Measurements from ENCODE around the gene CATSPER4.

CATSPER4 gene

GRCh38 chr1:26190373-26190987 is at the start of gene CATSPER4:
TSS of gene CATSPER4 (plus strand) at chr1:26190602. CDS start at chr1:26190628, 26 bp downstream.
- intact Hi-C loops (cut with DNase I; ENCODE audit: low total_unique reads), result no loop called here
- Histone ChIP-seq H3K27ac (no peak within 1 kb of the TSS), H3K9me3 (no peaks in the 10 kb centered on the region), H3K4me3 (no peak within 1 kb of the TSS), H3K4me1 (no peaks in the 10 kb centered on the region), H3K27me3 (no peaks in the 10 kb centered on the region), H3K36me3 (peaks cover 0 to 30% (median 0%) of the 10 kb centered on the region in 3 donors)
- TF ChIP-seq, protein P1, sequence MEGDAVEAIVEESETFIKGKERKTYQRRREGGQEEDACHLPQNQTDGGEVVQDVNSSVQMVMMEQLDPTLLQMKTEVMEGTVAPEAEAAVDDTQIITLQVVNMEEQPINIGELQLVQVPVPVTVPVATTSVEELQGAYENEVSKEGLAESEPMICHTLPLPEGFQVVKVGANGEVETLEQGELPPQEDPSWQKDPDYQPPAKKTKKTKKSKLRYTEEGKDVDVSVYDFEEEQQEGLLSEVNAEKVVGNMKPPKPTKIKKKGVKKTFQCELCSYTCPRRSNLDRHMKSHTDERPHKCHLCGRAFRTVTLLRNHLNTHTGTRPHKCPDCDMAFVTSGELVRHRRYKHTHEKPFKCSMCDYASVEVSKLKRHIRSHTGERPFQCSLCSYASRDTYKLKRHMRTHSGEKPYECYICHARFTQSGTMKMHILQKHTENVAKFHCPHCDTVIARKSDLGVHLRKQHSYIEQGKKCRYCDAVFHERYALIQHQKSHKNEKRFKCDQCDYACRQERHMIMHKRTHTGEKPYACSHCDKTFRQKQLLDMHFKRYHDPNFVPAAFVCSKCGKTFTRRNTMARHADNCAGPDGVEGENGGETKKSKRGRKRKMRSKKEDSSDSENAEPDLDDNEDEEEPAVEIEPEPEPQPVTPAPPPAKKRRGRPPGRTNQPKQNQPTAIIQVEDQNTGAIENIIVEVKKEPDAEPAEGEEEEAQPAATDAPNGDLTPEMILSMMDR (IDR thresholded peaks at IDR 0.05), result no peak
- DNase-seq, result no peak

- H3K9me3 ChIP-seq, result no peaks in the 10 kb centered on the region
- peaks cover 0 to 5% (median 0%) of the 10 kb centered on the region in 4 donors for H3K4me1 ChIP-seq
- H3K27me3 ChIP-seq, result peaks cover 0 to 26% of the 10 kb centered on the region in 2 donors
- no peak for DNase-seq
- intact Hi-C loops (cut with DNase I; ENCODE audit: low total_unique reads), result loop anchor here (5.0 kb wide), 1 partner anchor 105 kb away; no protein-coding TSS in a partner anchor
- H3K36me3 ChIP-seq, result no peaks in the 10 kb centered on the region
- TF ChIP-seq, protein P1 (IDR thresholded peaks at IDR 0.05), result no peak
- H3K4me3 ChIP-seq, result no peak overlapping the region
- no peak overlapping the region for H3K27ac ChIP-seq
Measured at GRCh38 chr1:26142159-26142558, 48.2 kb upstream of the CATSPER4 start.

GRCh38 chr1:26145041-26145959 is 45.1 kb upstream of the CATSPER4 start:
- TF ChIP-seq, protein P1 (IDR thresholded peaks at IDR 0.05), result peak; percentile 71 to 74
- peak; percentile 77 to 83 for DNase-seq
- no peaks in the 10 kb centered on the region for H3K36me3 ChIP-seq
- no peaks in the 10 kb centered on the region for H3K9me3 ChIP-seq
- no peak overlapping the region for H3K27ac ChIP-seq
- intact Hi-C loops (cut with DNase I; ENCODE audit: low total_unique reads), result loop anchor here (5.0 kb wide), 1 partner anchor 43 kb away; no protein-coding TSS in a partner anchor
- peaks cover 0 to 5% (median 0%) of the 10 kb centered on the region in 4 donors for H3K4me1 ChIP-seq
- H3K4me3 ChIP-seq, result no peak overlapping the region
- H3K27me3 ChIP-seq, result peaks cover 0 to 31% of the 10 kb centered on the region in 2 donors

GRCh38 chr1:26145960-26146294 is 44.5 kb upstream of the CATSPER4 start:
- H3K27me3 ChIP-seq, result peaks cover 0 to 32% of the 10 kb centered on the region in 2 donors

GRCh38 chr1:26148887-26149286 is 41.5 kb upstream of the CATSPER4 start:
- TF ChIP-seq, protein P1 (IDR thresholded peaks at IDR 0.05), result no peak

More at GRCh38 chr1:26145960-26146294, 44.5 kb upstream of the CATSPER4 start:
- H3K36me3 ChIP-seq, result no peaks in the 10 kb centered on the region
- no peak for DNase-seq
- no peak overlapping the region for H3K4me3 ChIP-seq
- no peaks in the 10 kb centered on the region for H3K9me3 ChIP-seq
- intact Hi-C loops (cut with DNase I; ENCODE audit: low total_unique reads), result loop anchor here (1.0 to 5.0 kb wide), 2 partner anchors 23 to 44 kb away; partner anchors contain the start of gene ZNF593
- TF ChIP-seq, protein P1 (IDR thresholded peaks at IDR 0.05), result no peak
- H3K4me1 ChIP-seq, result peaks cover 0 to 5% (median 0%) of the 10 kb centered on the region in 4 donors
- no peak overlapping the region for H3K27ac ChIP-seq

More at GRCh38 chr1:26148887-26149286, 41.5 kb upstream of the CATSPER4 start:
- Histone ChIP-seq H3K4me3 (no peak overlapping the region), H3K4me1 (peaks cover 0 to 5% (median 0%) of the 10 kb centered on the region in 4 donors), H3K27ac (no peak overlapping the region), H3K9me3 (no peaks in the 10 kb centered on the region), H3K36me3 (no peaks in the 10 kb centered on the region), H3K27me3 (peaks cover 0 to 27% of the 10 kb centered on the region in 2 donors)
- intact Hi-C loops (cut with DNase I; ENCODE audit: low total_unique reads), result loop anchor here (5.0 kb wide), 1 partner anchor 47 kb away; no protein-coding TSS in a partner anchor
- DNase-seq, result no peak
